22Rv1 (cell line): Measurements from ENCODE around the gene CDKAL1.

ENCODE experiments used
- ZFX ChIP-seq: fragments of 450-650 bp; IDR thresholded peaks from 2 replicates; pipeline ENCODE4 v1.6.1; 2017; ENCODE audit warnings: antibody characterized with exemption, borderline replicate concordance
- TF ChIP-seq, protein P1 (sequence below): fragments of 450-650 bp; IDR thresholded peaks from 2 replicates; pipeline ENCODE4 v1.5.1; 2017; ENCODE audit warnings: mild to moderate bottlenecking

GRCh38 chr6:20775981-20776380 lies 241.7 kb downstream of the CDKAL1 start:
- TF ChIP-seq, protein P1, sequence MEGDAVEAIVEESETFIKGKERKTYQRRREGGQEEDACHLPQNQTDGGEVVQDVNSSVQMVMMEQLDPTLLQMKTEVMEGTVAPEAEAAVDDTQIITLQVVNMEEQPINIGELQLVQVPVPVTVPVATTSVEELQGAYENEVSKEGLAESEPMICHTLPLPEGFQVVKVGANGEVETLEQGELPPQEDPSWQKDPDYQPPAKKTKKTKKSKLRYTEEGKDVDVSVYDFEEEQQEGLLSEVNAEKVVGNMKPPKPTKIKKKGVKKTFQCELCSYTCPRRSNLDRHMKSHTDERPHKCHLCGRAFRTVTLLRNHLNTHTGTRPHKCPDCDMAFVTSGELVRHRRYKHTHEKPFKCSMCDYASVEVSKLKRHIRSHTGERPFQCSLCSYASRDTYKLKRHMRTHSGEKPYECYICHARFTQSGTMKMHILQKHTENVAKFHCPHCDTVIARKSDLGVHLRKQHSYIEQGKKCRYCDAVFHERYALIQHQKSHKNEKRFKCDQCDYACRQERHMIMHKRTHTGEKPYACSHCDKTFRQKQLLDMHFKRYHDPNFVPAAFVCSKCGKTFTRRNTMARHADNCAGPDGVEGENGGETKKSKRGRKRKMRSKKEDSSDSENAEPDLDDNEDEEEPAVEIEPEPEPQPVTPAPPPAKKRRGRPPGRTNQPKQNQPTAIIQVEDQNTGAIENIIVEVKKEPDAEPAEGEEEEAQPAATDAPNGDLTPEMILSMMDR, result no peak
- TF ChIP-seq ZFX, result no peak
